ENCODE measurements around the gene COL24A1.

COL24A1 gene

GRCh38 chr1:86156566-86157455 is at the start of gene COL24A1:
Gene COL24A1 (minus strand): TSS chr1:86156772. CDS start chr1:86156396, 376 bp downstream.
- DNase-seq (ENCODE audit: low read depth in 1 of 2, low spot score in 1 of 2), result no peak

GRCh38 chr1:86205741-86206140 is 49.2 kb upstream of the COL24A1 start:
- DNase-seq (ENCODE audit: low read depth in 1 of 2, low spot score in 1 of 2), result no peak

GRCh38 chr1:86202552-86203340 is 46.2 kb upstream of the COL24A1 start:
- no peak for DNase-seq (ENCODE audit: low read depth in 1 of 2, low spot score in 1 of 2)

GRCh38 chr1:86201311-86201710 is 44.7 kb upstream of the COL24A1 start:
- no peak for DNase-seq (ENCODE audit: low read depth in 1 of 2, low spot score in 1 of 2)

- no peak for DNase-seq (ENCODE audit: low read depth in 1 of 2, low spot score in 1 of 2)
Observed at GRCh38 chr1:86200901-86201300, 44.3 kb upstream of the COL24A1 start.

GRCh38 chr1:86197206-86197855 is 40.8 kb upstream of the COL24A1 start:
- DNase-seq (ENCODE audit: low read depth in 1 of 2, low spot score in 1 of 2), result no peak

- no peak for DNase-seq (ENCODE audit: low read depth in 1 of 2, low spot score in 1 of 2)
Observed at GRCh38 chr1:86195281-86195680, 38.7 kb upstream of the COL24A1 start.

GRCh38 chr1:86194491-86195034 is 38.0 kb upstream of the COL24A1 start:
- no peak for DNase-seq (ENCODE audit: low read depth in 1 of 2, low spot score in 1 of 2)

- DNase-seq (ENCODE audit: low read depth in 1 of 2, low spot score in 1 of 2), result no peak
Observed at GRCh38 chr1:86192417-86192816, 35.8 kb upstream of the COL24A1 start.

- no peak for DNase-seq (ENCODE audit: low read depth in 1 of 2, low spot score in 1 of 2)
Observed at GRCh38 chr1:86191958-86192357, 35.4 kb upstream of the COL24A1 start.

- no peak for DNase-seq (ENCODE audit: low read depth in 1 of 2, low spot score in 1 of 2)
Observed at GRCh38 chr1:86190873-86191272, 34.3 kb upstream of the COL24A1 start.

GRCh38 chr1:86184426-86184825 is 27.9 kb upstream of the COL24A1 start:
- DNase-seq (ENCODE audit: low read depth in 1 of 2, low spot score in 1 of 2), result no peak

- DNase-seq (ENCODE audit: low read depth in 1 of 2, low spot score in 1 of 2), result no peak
Observed at GRCh38 chr1:86183810-86184209, 27.2 kb upstream of the COL24A1 start.

GRCh38 chr1:86176226-86176625 is 19.7 kb upstream of the COL24A1 start:
- DNase-seq (ENCODE audit: low read depth in 1 of 2, low spot score in 1 of 2), result no peak

- no peak for DNase-seq (ENCODE audit: low read depth in 1 of 2, low spot score in 1 of 2)
Observed at GRCh38 chr1:86175756-86176155, 19.2 kb upstream of the COL24A1 start.

GRCh38 chr1:86169625-86170024 is 13.1 kb upstream of the COL24A1 start:
- no peak for DNase-seq (ENCODE audit: low read depth in 1 of 2, low spot score in 1 of 2)

- no peak for DNase-seq (ENCODE audit: low read depth in 1 of 2, low spot score in 1 of 2)
Observed at GRCh38 chr1:86159800-86160199, 3.2 kb upstream of the COL24A1 start.

GRCh38 chr1:86155807-86156565 is 586 bp downstream of the COL24A1 start:
- no peak for DNase-seq (ENCODE audit: low read depth in 1 of 2, low spot score in 1 of 2)

- DNase-seq (ENCODE audit: low read depth in 1 of 2, low spot score in 1 of 2), result no peak
Observed at GRCh38 chr1:86155051-86155806, 1.3 kb downstream of the COL24A1 start.

GRCh38 chr1:86154571-86155050 is 2.0 kb downstream of the COL24A1 start:
- no peak for DNase-seq (ENCODE audit: low read depth in 1 of 2, low spot score in 1 of 2)

All from activated T-helper 1 cell treated with anti-CD3 and anti-CD28 coated beads, Interleukin-2, amount 50 U/mL, for 16 hours (primary cell).